Measurements from ENCODE around the gene MYL6B.

- TF ChIP-seq CTCF (conservative IDR thresholded peaks at IDR 0.05): no peak
- TF ChIP-seq ZFX (IDR thresholded peaks at IDR 0.05): no peak
These were observed 1.8 kb upstream of the MYL6B start for GRCh38 chr12:56150563-56150962.
